ENCODE data around the gene FBXL13.

Gene FBXL13

GRCh38 chr7:102874966-102875365 lies 199.6 kb downstream of the FBXL13 start:
- ATAC-seq (replicated peaks) = no peak
- Mint-ChIP-seq H3K9me3 (no peaks in the 10 kb centered on the region), H3K4me3 (no peak overlapping the region), H3K27ac (peak overlapping the region in 1 of 2 donors; percentile 7), H3K36me3 (ENCODE audit: insufficient read depth) (no peaks in the 10 kb centered on the region), H3K4me1 (ENCODE audit: low read depth in 2 of 2) (peaks cover 3 to 9% of the 10 kb centered on the region in 2 donors), H3K27me3 (peaks cover 0 to under 1% of the 10 kb centered on the region in 2 donors)
- no peak for DNase-seq

- no peaks in the 10 kb centered on the region for H3K27me3 Mint-ChIP-seq
- H3K36me3 Mint-ChIP-seq (ENCODE audit: insufficient read depth) = no peaks in the 10 kb centered on the region
- no peak overlapping the region for H3K4me3 Mint-ChIP-seq
- peaks cover 3 to 9% of the 10 kb centered on the region in 2 donors for H3K4me1 Mint-ChIP-seq (ENCODE audit: low read depth in 2 of 2)
- ATAC-seq (replicated peaks) (peak; percentile 45), DNase-seq (no peak)
- H3K9me3 Mint-ChIP-seq = no peaks in the 10 kb centered on the region
- peak overlapping the region in 1 of 2 donors; percentile 59 for H3K27ac Mint-ChIP-seq
Observed at GRCh38 chr7:102874166-102874829, 200.3 kb downstream of the FBXL13 start.

GRCh38 chr7:102873470-102874165 lies 201.0 kb downstream of the FBXL13 start:
- H3K27ac Mint-ChIP-seq = peak overlapping the region in 1 of 2 donors; percentile 59
- ATAC-seq (replicated peaks) = no peak
- no peaks in the 10 kb centered on the region for H3K36me3 Mint-ChIP-seq (ENCODE audit: insufficient read depth)
- no peak overlapping the region for H3K4me3 Mint-ChIP-seq
- no peaks in the 10 kb centered on the region for H3K9me3 Mint-ChIP-seq
- no peak for DNase-seq
- no peaks in the 10 kb centered on the region for H3K27me3 Mint-ChIP-seq
- H3K4me1 Mint-ChIP-seq (ENCODE audit: low read depth in 2 of 2) = peaks cover 3 to 9% of the 10 kb centered on the region in 2 donors

GRCh38 chr7:102872460-102872859 lies 202.1 kb downstream of the FBXL13 start:
- no peaks in the 10 kb centered on the region for H3K9me3 Mint-ChIP-seq
- peaks cover 3 to 9% of the 10 kb centered on the region in 2 donors for H3K4me1 Mint-ChIP-seq (ENCODE audit: low read depth in 2 of 2)
- H3K4me3 Mint-ChIP-seq = no peak overlapping the region
- no peak for ATAC-seq (replicated peaks)
- no peaks in the 10 kb centered on the region for H3K36me3 Mint-ChIP-seq (ENCODE audit: insufficient read depth)
- H3K27me3 Mint-ChIP-seq = peaks cover 0 to under 1% of the 10 kb centered on the region in 2 donors
- no peak overlapping the region for H3K27ac Mint-ChIP-seq
- DNase-seq = no peak

GRCh38 chr7:102869195-102869594 lies 205.4 kb downstream of the FBXL13 start:
- no peaks in the 10 kb centered on the region for H3K9me3 Mint-ChIP-seq
- H3K36me3 Mint-ChIP-seq (ENCODE audit: insufficient read depth) = no peaks in the 10 kb centered on the region
- no peak overlapping the region for H3K4me3 Mint-ChIP-seq
- no peak for ATAC-seq (replicated peaks)
- peaks cover 3 to 9% of the 10 kb centered on the region in 2 donors for H3K4me1 Mint-ChIP-seq (ENCODE audit: low read depth in 2 of 2)
- no peak overlapping the region for H3K27ac Mint-ChIP-seq
- no peak for DNase-seq
- H3K27me3 Mint-ChIP-seq = peaks cover 0 to 6% of the 10 kb centered on the region in 2 donors

- H3K36me3 Mint-ChIP-seq (ENCODE audit: insufficient read depth) = no peaks in the 10 kb centered on the region
- no peaks in the 10 kb centered on the region for H3K9me3 Mint-ChIP-seq
- DNase-seq (no peak), ATAC-seq (replicated peaks) (no peak)
- no peak overlapping the region for H3K27ac Mint-ChIP-seq
- peaks cover 0 to 6% of the 10 kb centered on the region in 2 donors for H3K27me3 Mint-ChIP-seq
- no peaks in the 10 kb centered on the region for H3K4me1 Mint-ChIP-seq (ENCODE audit: low read depth in 2 of 2)
- H3K4me3 Mint-ChIP-seq = no peak overlapping the region
Observed at GRCh38 chr7:102866535-102867215, 207.9 kb downstream of the FBXL13 start.

GRCh38 chr7:102864958-102865357 lies 209.6 kb downstream of the FBXL13 start:
- no peaks in the 10 kb centered on the region for H3K36me3 Mint-ChIP-seq (ENCODE audit: insufficient read depth)
- no peaks in the 10 kb centered on the region for H3K4me1 Mint-ChIP-seq (ENCODE audit: low read depth in 2 of 2)
- H3K9me3 Mint-ChIP-seq = no peaks in the 10 kb centered on the region
- ATAC-seq (replicated peaks) (no peak), DNase-seq (no peak)
- no peak overlapping the region for H3K4me3 Mint-ChIP-seq
- peaks cover 0 to 6% of the 10 kb centered on the region in 2 donors for H3K27me3 Mint-ChIP-seq
- no peak overlapping the region for H3K27ac Mint-ChIP-seq

- no peak for ATAC-seq (replicated peaks)
- H3K27ac Mint-ChIP-seq = no peak overlapping the region
- H3K4me1 Mint-ChIP-seq (ENCODE audit: low read depth in 2 of 2) = no peaks in the 10 kb centered on the region
- no peaks in the 10 kb centered on the region for H3K36me3 Mint-ChIP-seq (ENCODE audit: insufficient read depth)
- no peaks in the 10 kb centered on the region for H3K9me3 Mint-ChIP-seq
- H3K27me3 Mint-ChIP-seq = no peaks in the 10 kb centered on the region
- no peak for DNase-seq
- no peak overlapping the region for H3K4me3 Mint-ChIP-seq
Observed at GRCh38 chr7:102860351-102860811, 214.2 kb downstream of the FBXL13 start.

GRCh38 chr7:102859799-102860125 lies 214.8 kb downstream of the FBXL13 start:
- H3K4me3 Mint-ChIP-seq = no peak overlapping the region
- ATAC-seq (replicated peaks) (no peak), DNase-seq (no peak)
- H3K36me3 Mint-ChIP-seq (ENCODE audit: insufficient read depth) = no peaks in the 10 kb centered on the region
- H3K4me1 Mint-ChIP-seq (ENCODE audit: low read depth in 2 of 2) = no peaks in the 10 kb centered on the region
- no peak overlapping the region for H3K27ac Mint-ChIP-seq
- no peaks in the 10 kb centered on the region for H3K27me3 Mint-ChIP-seq
- no peaks in the 10 kb centered on the region for H3K9me3 Mint-ChIP-seq

GRCh38 chr7:102859084-102859798 lies 215.4 kb downstream of the FBXL13 start:
- Mint-ChIP-seq H3K9me3 (no peaks in the 10 kb centered on the region), H3K36me3 (ENCODE audit: insufficient read depth) (no peaks in the 10 kb centered on the region), H3K27ac (no peak overlapping the region), H3K27me3 (no peaks in the 10 kb centered on the region), H3K4me3 (no peak overlapping the region), H3K4me1 (ENCODE audit: low read depth in 2 of 2) (no peaks in the 10 kb centered on the region)
- DNase-seq (no peak), ATAC-seq (replicated peaks) (no peak)

- DNase-seq (no peak), ATAC-seq (replicated peaks) (no peak)
- H3K4me3 Mint-ChIP-seq = no peak overlapping the region
- peaks cover 0 to 9% of the 10 kb centered on the region in 2 donors for H3K9me3 Mint-ChIP-seq
- no peak overlapping the region for H3K27ac Mint-ChIP-seq
- H3K27me3 Mint-ChIP-seq = no peaks in the 10 kb centered on the region
- no peaks in the 10 kb centered on the region for H3K36me3 Mint-ChIP-seq (ENCODE audit: insufficient read depth)
- H3K4me1 Mint-ChIP-seq (ENCODE audit: low read depth in 2 of 2) = no peaks in the 10 kb centered on the region
Observed at GRCh38 chr7:102856036-102856435, 218.6 kb downstream of the FBXL13 start.

GRCh38 chr7:102849538-102849937 lies 225.1 kb downstream of the FBXL13 start:
- no peak for DNase-seq
- H3K4me1 Mint-ChIP-seq (ENCODE audit: low read depth in 2 of 2) = no peaks in the 10 kb centered on the region
- H3K4me3 Mint-ChIP-seq = no peak overlapping the region
- H3K9me3 Mint-ChIP-seq = peaks cover 0 to 9% of the 10 kb centered on the region in 2 donors
- no peaks in the 10 kb centered on the region for H3K36me3 Mint-ChIP-seq (ENCODE audit: insufficient read depth)
- no peak overlapping the region for H3K27ac Mint-ChIP-seq
- no peaks in the 10 kb centered on the region for H3K27me3 Mint-ChIP-seq
- ATAC-seq (replicated peaks) = no peak

- ATAC-seq (replicated peaks) (no peak), DNase-seq (no peak)
- Mint-ChIP-seq H3K27ac (no peak overlapping the region), H3K9me3 (peaks cover 0 to 9% of the 10 kb centered on the region in 2 donors), H3K4me3 (no peak overlapping the region), H3K27me3 (no peaks in the 10 kb centered on the region), H3K4me1 (ENCODE audit: low read depth in 2 of 2) (no peaks in the 10 kb centered on the region), H3K36me3 (ENCODE audit: insufficient read depth) (no peaks in the 10 kb centered on the region)
Observed at GRCh38 chr7:102849079-102849478, 225.5 kb downstream of the FBXL13 start.
